ENCODE data around the gene GNPNAT1.

DNA sequence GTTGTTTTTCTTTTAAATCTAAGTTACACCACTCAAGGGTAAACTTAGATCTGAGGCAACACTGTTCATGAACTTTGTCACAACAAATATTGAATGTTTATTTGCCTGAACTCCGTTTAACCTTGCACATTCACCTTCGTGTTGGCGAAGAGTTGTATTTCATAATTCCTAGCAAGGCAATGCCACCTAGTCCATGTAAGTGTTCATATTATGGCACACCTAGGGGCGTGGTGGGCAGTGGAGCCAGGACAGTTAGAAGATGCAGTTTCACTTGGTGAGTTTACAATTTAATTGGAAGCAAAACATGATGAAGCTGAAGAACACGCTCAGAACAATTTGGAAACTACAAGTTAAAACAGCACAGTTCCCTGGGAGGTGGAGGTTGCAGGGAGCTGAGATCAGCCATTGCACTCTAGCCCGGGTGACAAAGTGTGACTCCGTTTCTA lies 30.4 kb upstream of the GNPNAT1 start:
- TF ChIP-seq, protein P1, sequence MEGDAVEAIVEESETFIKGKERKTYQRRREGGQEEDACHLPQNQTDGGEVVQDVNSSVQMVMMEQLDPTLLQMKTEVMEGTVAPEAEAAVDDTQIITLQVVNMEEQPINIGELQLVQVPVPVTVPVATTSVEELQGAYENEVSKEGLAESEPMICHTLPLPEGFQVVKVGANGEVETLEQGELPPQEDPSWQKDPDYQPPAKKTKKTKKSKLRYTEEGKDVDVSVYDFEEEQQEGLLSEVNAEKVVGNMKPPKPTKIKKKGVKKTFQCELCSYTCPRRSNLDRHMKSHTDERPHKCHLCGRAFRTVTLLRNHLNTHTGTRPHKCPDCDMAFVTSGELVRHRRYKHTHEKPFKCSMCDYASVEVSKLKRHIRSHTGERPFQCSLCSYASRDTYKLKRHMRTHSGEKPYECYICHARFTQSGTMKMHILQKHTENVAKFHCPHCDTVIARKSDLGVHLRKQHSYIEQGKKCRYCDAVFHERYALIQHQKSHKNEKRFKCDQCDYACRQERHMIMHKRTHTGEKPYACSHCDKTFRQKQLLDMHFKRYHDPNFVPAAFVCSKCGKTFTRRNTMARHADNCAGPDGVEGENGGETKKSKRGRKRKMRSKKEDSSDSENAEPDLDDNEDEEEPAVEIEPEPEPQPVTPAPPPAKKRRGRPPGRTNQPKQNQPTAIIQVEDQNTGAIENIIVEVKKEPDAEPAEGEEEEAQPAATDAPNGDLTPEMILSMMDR (conservative IDR thresholded peaks at IDR 0.05): no peak
- no peak for TF ChIP-seq EZH2 (IDR thresholded peaks at IDR 0.05; ENCODE audit: low read depth)

All from PC-9 (cell line).